HG03558 (cell line): ENCODE results near the gene PLAGL2.

ENCODE experiments used
- ATAC-seq: cut with Tn5 transposase; IDR thresholded peaks from one replicate; pipeline ENCODE4 v1.9.1; 2021; ENCODE audit warnings: moderate number of reproducible peaks; ENCODE audit not compliant: unreplicated experiment; ENCODE audit errors: extremely low read depth

The PLAGL2 gene

GRCh38 chr20:32155017-32155981 lies 52.2 kb downstream of the PLAGL2 start:
- ATAC-seq, result no peak

GRCh38 chr20:32153771-32154170 lies 53.8 kb downstream of the PLAGL2 start:
- no peak for ATAC-seq

GRCh38 chr20:32153156-32153665 lies 54.3 kb downstream of the PLAGL2 start:
- no peak for ATAC-seq

GRCh38 chr20:32152421-32153155 lies 55.0 kb downstream of the PLAGL2 start:
- ATAC-seq, result no peak

GRCh38 chr20:32150291-32150848 lies 57.2 kb downstream of the PLAGL2 start:
- ATAC-seq, result no peak

- ATAC-seq, result no peak
Measured at GRCh38 chr20:32149566-32150170, 57.9 kb downstream of the PLAGL2 start.

- no peak for ATAC-seq
Measured at GRCh38 chr20:32144898-32145662, 62.5 kb downstream of the PLAGL2 start.

GRCh38 chr20:32142991-32143390 lies 64.6 kb downstream of the PLAGL2 start:
- ATAC-seq, result no peak
